Adrenal gland (tissue), 19 donors: ENCODE measurements around the gene RWDD2A. TPM values are rescaled to one million over a fixed set of nuclear protein-coding genes. Genes with fewer than 3 reads are reported as not detected.

Experiments used
- DNase-seq, 7 donors: peaks; one replicate each; pipeline ENCODE4 v3.0.0-alpha.2; 2019 to 2020
- H3K27ac ChIP-seq, 5 donors: fragments of 200-600 bp; sonication (generic) in 4 of 5; 1 replicate in 3 of 5; 2 replicates in 2 of 5; pipeline versions ENCODE4 v1.5.1 to v1.8.0; 2016 to 2020; ENCODE audit warnings: mild to moderate bottlenecking in 1 of 5
- H3K27me3 ChIP-seq: fragments of 200-600 bp; 2 replicates; pipeline ENCODE4 v1.8.0; 2021
- H3K36me3 ChIP-seq, 2 donors: fragments of 200-600 bp; replicated peaks in 1 of 2; 1 replicate in 1 of 2; 2 replicates in 1 of 2; pipeline versions ENCODE4 v1.5.1 to v1.8.0; 2018 to 2022
- H3K4me1 ChIP-seq, 2 donors: fragments of 200-600 bp; replicated peaks in 1 of 2; 1 replicate in 1 of 2; 2 replicates in 1 of 2; pipeline versions ENCODE4 v1.5.1 to v1.8.0; 2018 to 2021
- H3K4me3 ChIP-seq, 4 donors: fragments of 200-600 bp; sonication (generic) in 3 of 4; one replicate each; pipeline ENCODE4 v1.5.1; 2016 to 2018
- H3K9me3 ChIP-seq, 3 donors: fragments of 200-600 bp; sonication (generic) in 1 of 3; replicated peaks in 1 of 3; 1 replicate in 2 of 3; 2 replicates in 1 of 3; pipeline versions ENCODE4 v1.5.1 to v1.8.0; 2016 to 2021
- CTCF ChIP-seq, 6 experiments: fragments of 450-650 bp in 4 of 6; fragments of 200-600 bp in 2 of 6; sonication (generic) in 1 of 6; IDR thresholded peaks; 1 replicate in 5 of 6; 2 replicates in 1 of 6; pipeline versions ENCODE4 v1.5.1 to v1.8.0; 2016 to 2021; ENCODE audit warnings: antibody characterized with exemption in 6 of 6, mild to moderate bottlenecking in 2 of 6, moderate library complexity in 1 of 6
- POLR2A ChIP-seq, 2 donors: fragments of 450-650 bp; IDR thresholded peaks; one replicate each; pipeline ENCODE4 v1.6.1; 2017; ENCODE audit warnings: antibody characterized with exemption in 2 of 2, mild to moderate bottlenecking in 2 of 2, moderate library complexity in 1 of 2
- WGBS, 4 donors: extraction: QIAGEN DNeasy Blood & Tissue Kit in 2 of 4; methylation state at CpG; one replicate each; pipeline versions ENCODE4 v1.1.5 to v1.1.7; 2013 to 2017; 5-methylcytosine and 5-hydroxymethylcytosine counted together
- intact Hi-C, 2 donors: fragments of 100-400 bp; cut with DNase I; formaldehyde crosslinking; loops; one replicate each; pipeline versions ENCODE4 v1.14.1 to v1.15.0; 2022 to 2023
- long read RNA-seq, 10 donors: library from polyadenylated mRNA in 3 of 10; unstranded in 2 of 10; stranded (forward) in 1 of 10; transcript quantifications; one replicate each; pipeline ENCODE4 v2.0.0 and lab custom pipeline, GENCODE V29; 2021 to 2026
- polyA plus RNA-seq, 3 donors: library from polyadenylated mRNA; stranded (reverse); fragments of 200-250 nt in 2 of 3; fragments of 350-450 nt in 1 of 3; fragmentation: Illumina TruSeq in 1 of 3; extraction: RNeasy Lipid Tissue Mini Kit (QIAGEN cat#74804) in 1 of 3; gene quantifications; one replicate each; pipeline ENCODE4 v1.2.3, GENCODE V29; 2013 to 2014
- total RNA-seq, 9 donors: library from RNA; depleted of rRNA in 4 of 9; stranded (reverse); fragments of >200 nt in 4 of 9; fragments of 120-200 nt in 1 of 9; fragmentation: NEBNext Ultra II Directional in 1 of 9; extraction: Animal tissue kit (Norgen Biotek cat#: 25700) in 1 of 9; gene quantifications; one replicate each; pipeline versions ENCODE4 v1.1.0 to v1.2.4, GENCODE V29; 2013 to 2023
- donor health status: healthy with polysubstance abuse.
- donor health status: Bipolar disorder and iron deficiency.
- donor health status: DM: yes; HTN: yes; CAD: no.
- donor health status: DM: no; HTN: no; CAD: no.
- donor health status: DM: no; HTN: no; CAD: no.
- donor health status: DM: yes; HTN: yes; CAD: no.

RWDD2A gene
- 10 to 100 TPM in 1 of 9 donors, 1 to 10 TPM in 8; 4.6 to 12.0 (median 8.1) TPM for total RNA-seq
- polyA plus RNA-seq = 10 to 100 TPM in 1 of 3 donors, 1 to 10 TPM in 2; 6.7 to 18.3 (median 7.3) TPM
- long read RNA-seq, donor 1, partial matches to known transcripts = 0 of 4 reads
- long read RNA-seq, donor 1, other reads (novel, unspliced or antisense) = 0 of 4 reads
- long read RNA-seq, donor 2 = 0 reads
- long read RNA-seq, donor 3, partial matches to known transcripts = 0 of 2 reads
- long read RNA-seq, donor 3, other reads (novel, unspliced or antisense) = 0 of 2 reads
- long read RNA-seq, donor 4, transcript RWDD2A-201 (3 exons, 3,744 nt) = major isoform, 13 of 18 reads
- long read RNA-seq, donor 4, partial matches to known transcripts = 1 of 18 reads
- long read RNA-seq, donor 4, other reads (novel, unspliced or antisense) = 4 of 18 reads
- long read RNA-seq, donor 5, transcript RWDD2A-201 (3 exons, 3,744 nt) = major isoform, 12 of 21 reads
- long read RNA-seq, donor 5, partial matches to known transcripts = 4 of 21 reads
- long read RNA-seq, donor 5, other reads (novel, unspliced or antisense) = 5 of 21 reads
- long read RNA-seq, donor 6, transcript RWDD2A-201 (3 exons, 3,744 nt) = major isoform, 8 of 9 reads
- long read RNA-seq, donor 6, partial matches to known transcripts = 0 of 9 reads
- long read RNA-seq, donor 6, other reads (novel, unspliced or antisense) = 1 of 9 reads
- long read RNA-seq, donor 7, partial matches to known transcripts = 0 of 2 reads
- long read RNA-seq, donor 7, other reads (novel, unspliced or antisense) = 0 of 2 reads
- long read RNA-seq, donor 8, partial matches to known transcripts = 0 of 3 reads
- long read RNA-seq, donor 8, other reads (novel, unspliced or antisense) = 0 of 3 reads
- long read RNA-seq, donor 9, partial matches to known transcripts = 0 of 3 reads
- long read RNA-seq, donor 9, other reads (novel, unspliced or antisense) = 0 of 3 reads
- long read RNA-seq, donor 10, partial matches to known transcripts = 0 of 1 reads
- long read RNA-seq, donor 10, other reads (novel, unspliced or antisense) = 0 of 1 reads

- H3K27me3 ChIP-seq = no peaks in the 10 kb centered on the region
- peak; percentile 89 to 95 (median 92) for DNase-seq
- H3K4me1 ChIP-seq = peaks cover 0 to 44% of the 10 kb centered on the region in 2 donors
- H3K27ac ChIP-seq = peak within 1 kb of the TSS; percentile 82 to 92 (median 89)
- peaks cover 0 to 5% of the 10 kb centered on the region in 2 donors for H3K36me3 ChIP-seq
- 0% methylated on average over 13 to 88 of the region's 88 CpGs for WGBS, 4 donors
- peak within 1 kb of the TSS; percentile 70 to 93 (median 82) for H3K4me3 ChIP-seq
- no peaks in the 10 kb centered on the region for H3K9me3 ChIP-seq
- intact Hi-C loops = no loop called here
- TF ChIP-seq CTCF (IDR thresholded peaks at IDR 0.05) = no peak
- peak; percentile 89 to 95 for TF ChIP-seq POLR2A (IDR thresholded peaks at IDR 0.05)
Observed at GRCh38 chr6:83192871-83193746, at the start of gene RWDD2A, which contains the start of gene PGM3. TSS of gene RWDD2A (plus strand) at chr6:83193357. CDS start at chr6:83194452, 1,095 bp downstream. TSS of gene PGM3 (minus strand) at chr6:83193265. CDS start at chr6:83191012, 2,253 bp downstream.

- Histone ChIP-seq H3K4me1 (no peaks in the 10 kb centered on the region), H3K4me3 (no peak overlapping the region), H3K27me3 (no peaks in the 10 kb centered on the region), H3K27ac (no peak overlapping the region), H3K36me3 (peaks cover 0 to 17% of the 10 kb centered on the region in 2 donors), H3K9me3 (no peaks in the 10 kb centered on the region)
- intact Hi-C loops = no loop called here
- no peak for TF ChIP-seq POLR2A (IDR thresholded peaks at IDR 0.05)
- TF ChIP-seq CTCF (IDR thresholded peaks at IDR 0.05) = no peak
- WGBS, 4 donors = 90 to 97% (median 96%) methylated on average over 2 of the region's 2 CpGs
- no peak for DNase-seq
Observed at GRCh38 chr6:83151114-83151513, 42.0 kb upstream of the RWDD2A start.

GRCh38 chr6:83152913-83153312 lies 40.2 kb upstream of the RWDD2A start:
- Histone ChIP-seq H3K4me1 (no peaks in the 10 kb centered on the region), H3K27ac (no peak overlapping the region), H3K9me3 (no peaks in the 10 kb centered on the region), H3K36me3 (peaks cover 0 to 17% of the 10 kb centered on the region in 2 donors), H3K4me3 (no peak overlapping the region), H3K27me3 (no peaks in the 10 kb centered on the region)
- DNase-seq = no peak
- WGBS, 4 donors = 65 to 100% (median 91%) methylated on average over 1 of the region's 1 CpG
- TF ChIP-seq CTCF (IDR thresholded peaks at IDR 0.05) (no peak), POLR2A (IDR thresholded peaks at IDR 0.05) (no peak)
- intact Hi-C loops = no loop called here
